NCI-H1436 (cell line): ENCODE data around the gene UXS1.

Experiments used
- DNase-seq: peaks from one replicate; lab custom pipeline; 2025; lab: John Stamatoyannopoulos, UW

The UXS1 gene

GRCh38 chr2:106080959-106081358 is 113.1 kb downstream of the UXS1 start:
- DNase-seq: no peak

DNA sequence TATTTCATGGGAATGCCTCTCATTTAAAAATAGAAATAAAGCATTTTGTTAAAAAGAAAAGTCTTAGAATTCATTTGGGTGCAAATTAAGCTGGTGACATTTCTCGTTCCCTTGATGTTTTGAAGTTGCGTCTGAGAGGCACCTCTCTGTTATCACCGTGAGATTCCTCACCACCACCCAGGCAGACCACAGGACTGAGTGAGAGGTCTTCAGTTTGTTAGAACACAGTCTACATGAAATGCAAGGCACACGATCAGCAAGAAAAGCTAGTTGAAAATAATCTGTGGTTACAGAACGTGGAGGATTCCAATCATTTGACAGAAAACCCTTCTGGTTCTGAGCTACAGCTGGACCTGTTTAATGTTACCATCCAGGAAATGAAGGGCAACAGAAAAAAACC is 116.0 kb downstream of the UXS1 start:
- no peak for DNase-seq

DNA sequence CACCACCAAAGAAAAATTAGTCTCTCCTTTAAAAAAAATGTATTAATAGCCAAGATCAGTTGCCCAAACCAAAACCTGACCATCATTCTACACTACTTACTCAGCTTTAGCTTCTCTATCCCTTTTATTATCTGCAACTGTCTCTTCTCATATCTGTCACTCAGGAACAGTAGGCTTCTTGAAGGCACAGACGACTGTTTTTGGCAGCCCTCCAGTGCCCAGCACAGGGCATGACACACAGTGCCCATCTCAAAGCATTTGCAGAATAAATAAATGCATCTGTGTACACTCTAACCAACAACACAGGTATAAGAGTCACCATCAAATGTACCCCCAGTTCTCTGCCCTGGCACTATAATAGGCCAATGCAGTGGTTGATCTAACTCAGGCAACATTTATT is 117.2 kb downstream of the UXS1 start:
- no peak for DNase-seq

GRCh38 chr2:106075048-106075447 is 119.1 kb downstream of the UXS1 start:
- DNase-seq: no peak

DNA sequence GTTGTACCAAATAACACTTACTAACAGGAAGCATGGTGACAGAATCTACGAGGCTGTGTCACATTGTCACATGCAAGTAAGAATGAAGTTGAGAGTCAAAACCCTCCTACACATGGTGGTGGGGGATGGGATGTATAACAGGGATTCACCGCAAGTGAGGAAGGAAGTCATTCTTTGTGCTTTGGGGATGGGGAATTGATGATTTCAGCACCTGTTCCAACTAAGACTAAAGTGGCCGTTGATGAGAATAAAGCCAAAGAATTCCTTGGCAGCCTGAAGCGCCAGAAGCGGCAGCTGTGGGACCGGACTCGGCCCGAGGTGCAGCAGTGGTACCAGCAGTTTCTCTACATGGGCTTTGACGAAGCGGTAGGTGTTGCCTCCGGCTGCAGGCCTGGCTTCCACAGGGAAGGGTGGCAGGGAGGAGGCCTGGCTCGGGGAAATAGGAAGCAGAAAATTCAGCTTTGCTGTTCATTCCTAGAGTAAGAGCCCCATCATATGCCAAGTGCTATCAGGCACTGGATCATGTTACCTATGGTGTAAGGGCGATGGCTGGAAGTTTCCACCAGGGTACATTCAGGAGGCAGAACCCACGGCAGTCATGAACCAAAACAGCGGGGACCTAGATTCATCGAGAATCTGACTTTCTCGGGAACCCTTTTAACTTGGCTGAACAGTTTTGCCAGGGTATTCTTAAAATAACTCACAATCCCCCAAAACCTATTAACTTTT is 120.3 kb downstream of the UXS1 start:
- no peak for DNase-seq

GRCh38 chr2:106070181-106070580 is 123.9 kb downstream of the UXS1 start:
- no peak for DNase-seq

DNA sequence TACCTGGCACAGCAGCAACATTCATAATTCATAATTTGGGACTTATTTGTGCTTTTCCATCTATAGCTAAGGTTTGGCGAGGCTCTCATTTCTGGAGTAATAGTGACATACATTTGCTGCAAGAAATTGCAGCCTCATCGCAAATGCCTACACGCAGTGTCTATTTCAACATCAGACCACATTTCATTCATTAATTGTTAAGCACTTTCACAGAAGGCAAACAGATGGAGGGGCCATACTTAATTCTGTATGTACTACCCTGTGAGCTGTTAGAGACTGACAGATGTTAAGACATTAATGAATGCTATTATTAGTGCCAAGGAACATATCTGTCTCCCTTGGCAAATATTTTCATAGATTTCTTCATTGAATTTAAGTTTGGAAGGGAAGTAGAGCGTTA is 125.7 kb downstream of the UXS1 start:
- DNase-seq: no peak

- DNase-seq: no peak
These were observed 127.9 kb downstream of the UXS1 start for GRCh38 chr2:106065983-106066820.

GRCh38 chr2:106065268-106065982 is 128.7 kb downstream of the UXS1 start:
- no peak for DNase-seq

DNA sequence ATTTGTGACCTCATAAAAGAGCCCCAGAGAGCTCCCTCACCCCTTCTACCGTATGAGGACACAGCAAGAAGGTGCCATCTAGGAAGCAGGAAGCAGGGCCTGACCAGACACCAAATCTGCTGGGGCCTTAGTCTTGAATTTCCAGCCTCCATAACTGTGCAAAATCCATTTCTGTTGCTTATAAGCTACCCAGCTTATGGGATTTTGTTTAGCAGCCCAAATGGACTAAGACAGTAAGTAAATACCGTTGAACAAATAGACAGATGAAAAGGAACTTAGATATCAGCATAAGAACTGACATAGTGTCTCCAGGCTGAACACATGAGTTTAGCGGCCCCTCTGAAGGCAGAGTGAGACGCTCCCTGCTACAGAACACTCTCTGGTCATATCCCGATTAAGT is 130.9 kb downstream of the UXS1 start:
- no peak for DNase-seq

DNA sequence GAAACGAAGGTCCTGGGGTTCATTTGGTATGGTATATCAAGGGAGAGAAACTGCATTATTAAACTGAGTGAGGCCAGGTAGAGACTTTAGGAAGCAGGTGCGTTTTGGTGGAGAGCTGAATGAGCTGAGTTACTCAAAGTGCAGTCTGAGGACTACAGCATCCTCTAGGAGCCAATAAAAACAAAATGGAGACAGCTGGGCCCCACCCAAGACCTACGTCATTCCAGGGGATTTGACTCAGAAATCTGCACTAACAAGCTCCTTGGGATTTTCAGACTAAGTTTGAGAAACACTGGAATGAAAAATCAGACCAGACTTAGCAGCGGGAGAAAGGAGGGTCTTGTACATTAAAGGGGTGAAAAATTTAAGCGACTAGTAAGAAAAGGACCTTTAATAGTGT is 131.5 kb downstream of the UXS1 start:
- DNase-seq: no peak

GRCh38 chr2:106061611-106062349 is 132.3 kb downstream of the UXS1 start:
- no peak for DNase-seq

- DNase-seq: no peak
These were observed 134.6 kb downstream of the UXS1 start for GRCh38 chr2:106059416-106060065.

GRCh38 chr2:106058469-106059137 is 135.5 kb downstream of the UXS1 start:
- DNase-seq: no peak

- no peak for DNase-seq
These were observed 136.9 kb downstream of the UXS1 start for GRCh38 chr2:106057206-106057605.

DNA sequence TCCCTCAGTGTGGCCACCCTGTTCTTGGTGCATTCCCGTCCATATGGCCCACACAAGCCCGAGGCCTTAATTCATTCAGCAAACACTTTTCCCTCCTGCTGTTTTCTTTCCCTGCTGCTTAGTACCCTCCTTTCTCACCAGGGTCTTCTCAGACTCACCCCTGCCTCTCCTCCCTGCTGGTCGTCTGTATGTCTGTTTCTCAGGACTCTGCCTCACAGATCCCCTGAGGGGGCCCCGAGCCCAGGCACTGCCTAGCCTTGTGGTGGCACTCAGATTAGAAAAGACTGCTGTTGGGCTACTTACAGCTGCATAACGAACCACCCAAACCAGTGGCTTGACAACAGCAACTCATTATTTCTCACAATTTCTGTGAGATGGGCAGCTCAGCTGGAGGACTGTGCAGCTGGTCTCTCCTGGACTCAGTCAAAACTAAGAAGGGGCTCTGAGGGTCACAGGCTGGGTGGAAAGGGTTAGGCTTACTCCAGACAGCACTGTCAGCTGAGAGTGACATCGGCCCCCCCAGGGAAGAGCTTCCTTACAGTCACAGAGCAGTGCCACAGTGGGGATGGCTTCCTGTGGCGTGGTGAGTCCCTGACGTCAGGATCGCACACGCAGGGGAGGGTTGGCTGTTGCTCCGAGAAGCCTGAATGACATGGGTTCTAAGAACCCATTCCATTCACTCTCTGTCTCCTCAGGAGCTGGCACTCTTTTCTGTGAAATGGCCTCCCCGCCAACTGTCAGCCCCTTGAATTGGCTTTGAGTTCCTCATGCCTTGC is 139.0 kb downstream of the UXS1 start:
- DNase-seq: no peak

DNA sequence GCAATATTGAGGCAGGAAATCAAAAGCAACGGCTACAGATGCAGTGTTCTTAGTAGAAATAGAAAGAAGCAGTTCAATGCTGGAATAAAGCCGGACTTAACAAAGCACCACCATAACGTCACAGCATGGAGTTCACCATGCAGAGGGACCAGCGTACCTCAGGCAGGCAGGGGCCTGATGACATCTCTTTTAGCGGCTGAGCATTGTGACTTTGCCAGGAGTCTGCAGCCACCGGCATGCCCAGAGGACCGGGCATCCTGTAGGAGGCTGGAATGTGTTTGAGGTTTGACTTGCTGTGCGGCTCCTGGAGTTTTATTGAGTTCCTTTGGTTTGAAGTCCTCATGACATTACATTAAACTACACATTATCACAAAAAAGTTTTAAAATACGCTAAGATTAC is 139.8 kb downstream of the UXS1 start:
- no peak for DNase-seq

DNA sequence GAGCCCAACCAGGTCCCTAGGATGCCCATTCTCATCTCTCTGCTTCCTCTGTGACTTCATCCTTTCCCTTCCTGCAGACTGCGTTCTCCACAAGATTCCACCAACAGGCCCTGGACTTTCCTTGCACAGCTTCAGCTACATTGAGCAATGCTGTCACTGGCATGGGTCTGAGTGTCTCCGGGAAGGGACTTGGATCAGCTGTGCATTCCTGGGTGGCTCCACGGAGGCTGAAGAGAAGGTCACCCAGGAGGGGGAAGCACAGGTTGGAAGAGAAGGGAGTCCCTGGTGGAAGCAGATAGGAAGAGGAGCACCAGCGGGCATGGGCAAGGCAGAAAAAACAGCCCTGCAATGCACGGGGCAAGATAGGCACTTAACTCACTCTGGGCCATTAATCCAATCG is 140.5 kb downstream of the UXS1 start:
- no peak for DNase-seq

DNA sequence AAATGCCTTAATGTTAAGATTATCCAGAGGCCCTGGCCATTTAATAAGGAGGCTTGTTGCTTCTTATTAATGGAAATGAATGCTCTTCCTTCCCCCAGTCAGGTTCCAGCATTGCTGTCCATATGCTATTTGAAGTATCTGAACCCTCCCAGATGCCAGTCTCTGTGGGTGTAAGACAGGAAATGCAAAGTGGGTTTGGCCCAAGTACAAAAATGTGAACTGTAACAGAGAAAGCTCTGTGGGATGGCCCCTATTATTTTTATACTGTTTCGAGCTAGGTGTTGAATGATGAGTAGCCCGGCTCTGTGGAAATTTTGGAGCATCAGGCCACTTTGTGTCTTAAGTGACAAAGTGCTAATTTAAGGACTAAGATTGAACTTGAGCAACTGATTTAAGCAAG is 141.0 kb downstream of the UXS1 start:
- DNase-seq: no peak

DNA sequence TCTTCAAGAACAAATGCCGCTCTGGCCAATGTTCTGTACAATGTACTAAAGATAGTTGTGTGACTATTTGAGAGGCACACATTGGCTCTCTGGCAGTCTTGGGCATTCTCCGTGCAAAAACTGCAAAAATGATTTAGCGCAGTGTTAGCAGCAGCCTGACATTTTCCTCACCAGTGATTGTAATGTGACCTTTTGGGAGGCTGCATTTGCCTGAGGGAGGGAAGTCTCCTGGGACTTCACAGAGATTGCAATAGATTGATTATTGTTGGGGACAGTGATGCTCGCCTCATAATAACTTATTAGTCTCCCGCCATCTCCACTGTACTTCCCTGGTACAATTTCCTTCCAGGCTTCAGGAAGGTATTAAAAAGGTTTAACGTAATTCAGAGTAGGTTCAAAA is 149.2 kb downstream of the UXS1 start:
- no peak for DNase-seq
